Vagina (tissue), 2 donors: ENCODE results near the gene LHFPL3. TPM values are rescaled to one million over a fixed set of nuclear protein-coding genes. Genes with fewer than 3 reads are reported as not detected.

Experiments used
- DNase-seq, 2 donors: peaks; one replicate each; pipeline ENCODE4 v3.0.0-alpha.2; 2017; ENCODE audit errors: extremely low spot score in 2 of 2
- H3K27ac ChIP-seq: fragments of 200-600 bp; sonication (generic); one replicate; pipeline ENCODE4 v1.5.1; 2019
- H3K27me3 ChIP-seq: fragments of 200-600 bp; sonication (generic); one replicate; pipeline ENCODE4 v1.5.1; 2019
- H3K36me3 ChIP-seq, 2 donors: fragments of 200-600 bp; sonication (generic); one replicate each; pipeline ENCODE4 v1.5.1; 2017 to 2019
- H3K4me1 ChIP-seq: fragments of 200-600 bp; sonication (generic); one replicate; pipeline ENCODE4 v1.5.1; 2019
- H3K4me3 ChIP-seq, 2 donors: fragments of 200-600 bp; sonication (generic); 1 replicate in 1 of 2; 2 replicates in 1 of 2; pipeline ENCODE4 v1.5.1; 2016 to 2019
- H3K9me3 ChIP-seq: fragments of 200-600 bp; sonication (generic); one replicate; pipeline ENCODE4 v1.5.1; 2019
- POLR2A ChIP-seq, 2 donors: fragments of 450-650 bp; IDR thresholded peaks; one replicate each; pipeline ENCODE4 v1.6.1; 2017; ENCODE audit warnings: antibody characterized with exemption in 2 of 2, mild to moderate bottlenecking in 2 of 2, moderate library complexity in 2 of 2
- POLR2AphosphoS5 ChIP-seq, 2 donors: sonication (generic); formaldehyde crosslinking; IDR thresholded peaks; one replicate each; pipeline ENCODE4 v1.9.0; 2017; ENCODE audit warnings: antibody characterized with exemption in 2 of 2, mild to moderate bottlenecking in 2 of 2, low read depth in 1 of 2; ENCODE audit not compliant: insufficient read depth in 1 of 2
- intact Hi-C: fragments of 100-400 bp; cut with DNase I; formaldehyde crosslinking; loops from one replicate; pipeline ENCODE4 v1.15.1; 2023
- total RNA-seq: library from RNA; depleted of rRNA; stranded (reverse); fragments of >200 nt; gene quantifications from one replicate; pipeline ENCODE4 v1.2.3, GENCODE V29; 2016
- TF ChIP-seq, protein P1 (sequence below), 3 experiments: fragments of 450-650 bp in 2 of 3; fragments of 200-600 bp in 1 of 3; sonication (generic) in 1 of 3; IDR thresholded peaks; one replicate each; pipeline ENCODE4 v1.5.1; 2017 to 2019; ENCODE audit warnings: antibody characterized with exemption in 3 of 3, mild to moderate bottlenecking in 2 of 3, moderate library complexity in 2 of 3

LHFPL3 gene
- total RNA-seq, 1 donor from 2014 or later: not detected

DNA sequence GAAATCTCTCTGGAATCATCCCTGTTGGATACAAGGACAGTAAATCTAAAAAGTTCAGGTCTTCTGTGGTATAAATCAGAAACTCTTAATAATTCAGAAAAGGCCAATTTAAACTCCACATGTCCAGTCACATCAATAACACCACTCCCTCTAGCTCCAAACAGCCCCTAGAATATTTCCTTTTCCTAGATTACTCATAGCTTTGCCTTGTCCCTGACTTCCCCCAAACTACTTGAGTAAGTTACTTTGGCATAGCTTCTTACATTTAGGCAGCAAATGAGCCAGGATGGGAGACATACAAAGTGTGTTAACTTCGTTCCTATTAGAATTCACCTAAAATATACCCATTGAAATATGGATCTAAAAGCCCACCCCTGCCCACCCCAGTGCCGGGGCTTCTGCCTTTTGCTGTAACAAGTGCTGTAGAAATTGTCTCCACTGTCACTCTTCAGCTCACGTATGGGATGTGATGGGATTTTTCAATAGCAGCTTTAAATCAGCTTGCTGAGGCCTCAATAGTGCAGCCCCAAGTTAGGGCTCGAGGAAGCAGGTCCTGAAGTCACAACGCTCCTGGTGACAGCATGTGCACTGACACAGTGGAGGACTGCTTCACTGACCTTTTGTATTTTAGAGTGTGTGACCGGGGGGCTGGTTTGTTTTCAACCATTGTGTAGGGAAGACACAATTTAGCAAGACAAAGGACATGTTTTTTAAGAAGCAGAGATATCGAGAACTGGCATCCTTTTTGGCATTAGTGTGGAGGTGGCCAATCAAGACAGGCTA is 467.4 kb downstream of the LHFPL3 start:
- H3K4me1 ChIP-seq: no peaks in the 10 kb centered on the region
- DNase-seq: no peak
- intact Hi-C loops: no loop called here
- no peak overlapping the region for H3K4me3 ChIP-seq
- no peak overlapping the region for H3K27ac ChIP-seq
- no peaks in the 10 kb centered on the region for H3K9me3 ChIP-seq
- TF ChIP-seq POLR2AphosphoS5 (IDR thresholded peaks at IDR 0.05; ENCODE audit: insufficient read depth in 1 of 2, low read depth in 1 of 2): no peak
- H3K36me3 ChIP-seq: no peaks in the 10 kb centered on the region
- no peaks in the 10 kb centered on the region for H3K27me3 ChIP-seq

DNA sequence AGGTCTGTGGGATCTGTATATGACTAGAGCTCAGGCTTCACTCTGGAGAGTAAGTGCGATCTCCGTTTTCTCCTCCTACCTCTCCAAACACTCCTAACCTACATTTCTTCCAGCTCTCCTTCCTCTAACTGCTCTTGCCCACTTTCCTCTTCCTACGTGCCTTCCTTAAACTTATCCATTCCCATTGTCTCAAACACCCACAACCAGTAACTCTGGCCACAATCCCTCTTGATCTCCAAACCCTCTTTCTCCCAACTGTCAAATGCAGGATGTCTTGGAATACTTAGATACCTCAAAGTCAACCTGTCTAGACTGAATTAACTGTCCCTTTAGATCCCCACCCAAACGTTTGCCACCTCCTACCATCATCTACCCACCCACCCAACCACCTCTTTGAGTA is 471.9 kb downstream of the LHFPL3 start:
- Histone ChIP-seq H3K4me3 (no peak overlapping the region), H3K27me3 (no peaks in the 10 kb centered on the region), H3K27ac (no peak overlapping the region), H3K9me3 (no peaks in the 10 kb centered on the region), H3K36me3 (no peaks in the 10 kb centered on the region), H3K4me1 (no peaks in the 10 kb centered on the region)
- DNase-seq: no peak
- intact Hi-C loops: no loop called here
- no peak for TF ChIP-seq POLR2AphosphoS5 (IDR thresholded peaks at IDR 0.05; ENCODE audit: insufficient read depth in 1 of 2, low read depth in 1 of 2)
- TF ChIP-seq, protein P1, sequence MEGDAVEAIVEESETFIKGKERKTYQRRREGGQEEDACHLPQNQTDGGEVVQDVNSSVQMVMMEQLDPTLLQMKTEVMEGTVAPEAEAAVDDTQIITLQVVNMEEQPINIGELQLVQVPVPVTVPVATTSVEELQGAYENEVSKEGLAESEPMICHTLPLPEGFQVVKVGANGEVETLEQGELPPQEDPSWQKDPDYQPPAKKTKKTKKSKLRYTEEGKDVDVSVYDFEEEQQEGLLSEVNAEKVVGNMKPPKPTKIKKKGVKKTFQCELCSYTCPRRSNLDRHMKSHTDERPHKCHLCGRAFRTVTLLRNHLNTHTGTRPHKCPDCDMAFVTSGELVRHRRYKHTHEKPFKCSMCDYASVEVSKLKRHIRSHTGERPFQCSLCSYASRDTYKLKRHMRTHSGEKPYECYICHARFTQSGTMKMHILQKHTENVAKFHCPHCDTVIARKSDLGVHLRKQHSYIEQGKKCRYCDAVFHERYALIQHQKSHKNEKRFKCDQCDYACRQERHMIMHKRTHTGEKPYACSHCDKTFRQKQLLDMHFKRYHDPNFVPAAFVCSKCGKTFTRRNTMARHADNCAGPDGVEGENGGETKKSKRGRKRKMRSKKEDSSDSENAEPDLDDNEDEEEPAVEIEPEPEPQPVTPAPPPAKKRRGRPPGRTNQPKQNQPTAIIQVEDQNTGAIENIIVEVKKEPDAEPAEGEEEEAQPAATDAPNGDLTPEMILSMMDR (IDR thresholded peaks at IDR 0.05): no peak
- no peak for TF ChIP-seq POLR2A (IDR thresholded peaks at IDR 0.05)

DNA sequence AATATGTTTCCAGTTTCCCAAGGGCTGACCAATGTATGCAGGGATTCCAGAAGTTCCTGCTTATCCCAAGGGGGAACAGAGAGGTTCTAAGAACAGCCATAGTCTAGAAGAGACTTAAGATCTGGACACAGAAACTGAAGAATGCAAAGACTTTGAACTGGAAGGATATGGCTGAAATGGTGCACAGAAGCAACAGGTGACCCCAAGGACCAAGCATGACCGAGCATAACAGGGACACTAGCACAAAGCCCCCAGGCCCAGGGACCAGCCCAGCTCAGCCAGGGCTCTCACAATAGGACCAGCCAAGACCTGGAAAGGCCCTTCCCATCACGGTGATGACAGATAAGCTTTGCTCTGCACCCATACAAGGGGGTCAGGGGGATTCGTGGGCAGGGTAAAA is 472.6 kb downstream of the LHFPL3 start:
- no peak for DNase-seq
- intact Hi-C loops: no loop called here
- TF ChIP-seq, protein P1 (IDR thresholded peaks at IDR 0.05): no peak
- no peak for TF ChIP-seq POLR2AphosphoS5 (IDR thresholded peaks at IDR 0.05; ENCODE audit: insufficient read depth in 1 of 2, low read depth in 1 of 2)
- TF ChIP-seq POLR2A (IDR thresholded peaks at IDR 0.05): no peak
- H3K27me3 ChIP-seq: no peaks in the 10 kb centered on the region
- no peaks in the 10 kb centered on the region for H3K4me1 ChIP-seq
- no peaks in the 10 kb centered on the region for H3K9me3 ChIP-seq
- H3K4me3 ChIP-seq: no peak overlapping the region
- H3K27ac ChIP-seq: no peak overlapping the region
- H3K36me3 ChIP-seq: no peaks in the 10 kb centered on the region

DNA sequence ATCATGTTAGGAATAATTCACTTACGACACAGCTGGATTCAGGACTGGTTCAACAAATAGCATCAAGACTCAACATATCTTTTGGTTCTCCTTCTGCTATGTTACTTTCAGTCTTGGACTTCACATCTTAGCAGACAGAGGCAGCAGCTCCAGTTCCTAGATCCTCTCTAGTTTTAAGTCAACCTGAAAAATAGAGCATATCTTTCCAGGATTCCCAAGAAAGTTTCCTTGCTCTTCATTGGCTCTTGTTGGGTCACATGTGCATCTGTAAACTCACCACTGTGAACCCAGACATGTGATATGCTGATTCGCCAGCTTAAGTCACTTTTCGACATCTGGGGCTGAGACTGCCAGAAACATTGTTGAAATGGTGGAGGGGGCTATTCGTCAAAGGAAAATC is 475.5 kb downstream of the LHFPL3 start:
- TF ChIP-seq POLR2AphosphoS5 (IDR thresholded peaks at IDR 0.05; ENCODE audit: insufficient read depth in 1 of 2, low read depth in 1 of 2): no peak
- TF ChIP-seq, protein P1 (IDR thresholded peaks at IDR 0.05): no peak
- TF ChIP-seq POLR2A (IDR thresholded peaks at IDR 0.05): no peak
- H3K27ac ChIP-seq: no peak overlapping the region
- H3K4me3 ChIP-seq: no peak overlapping the region
- no peaks in the 10 kb centered on the region for H3K9me3 ChIP-seq
- no peaks in the 10 kb centered on the region for H3K4me1 ChIP-seq
- no peaks in the 10 kb centered on the region for H3K27me3 ChIP-seq
- no peaks in the 10 kb centered on the region for H3K36me3 ChIP-seq
- DNase-seq: no peak
- intact Hi-C loops: no loop called here

DNA sequence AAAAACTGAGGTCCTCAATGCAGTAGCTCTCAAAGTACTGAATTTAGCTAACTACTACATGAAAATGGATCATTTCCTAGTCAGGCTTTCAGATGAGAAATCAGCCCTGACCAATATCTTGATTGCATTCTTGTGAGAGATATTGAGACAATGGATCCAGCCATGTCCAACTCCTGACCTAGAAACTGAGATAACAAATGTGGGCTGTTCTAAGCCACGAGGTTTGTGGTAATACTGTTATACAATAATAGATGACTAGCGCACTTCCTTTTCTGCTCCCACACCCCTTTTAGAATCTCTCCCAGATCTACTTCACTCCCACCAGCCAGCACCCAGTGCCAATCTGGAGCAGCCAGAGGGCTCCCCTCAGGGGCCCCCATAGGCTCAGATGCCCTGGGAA is 476.3 kb downstream of the LHFPL3 start:
- intact Hi-C loops: no loop called here

More for the DNA sequence above, 476.3 kb downstream of the LHFPL3 start:
- Histone ChIP-seq H3K4me1 (no peaks in the 10 kb centered on the region), H3K4me3 (no peak overlapping the region), H3K27me3 (no peaks in the 10 kb centered on the region), H3K9me3 (no peaks in the 10 kb centered on the region), H3K27ac (no peak overlapping the region), H3K36me3 (no peaks in the 10 kb centered on the region)
- no peak for TF ChIP-seq POLR2A (IDR thresholded peaks at IDR 0.05)
- no peak for TF ChIP-seq POLR2AphosphoS5 (IDR thresholded peaks at IDR 0.05; ENCODE audit: insufficient read depth in 1 of 2, low read depth in 1 of 2)
- TF ChIP-seq, protein P1 (IDR thresholded peaks at IDR 0.05): no peak
- DNase-seq: no peak
